Type B pancreatic cell (in vitro differentiated cells): ENCODE measurements around the gene B4GALT4. TPM values are rescaled to one million over a fixed set of nuclear protein-coding genes. Genes with fewer than 3 reads are reported as not detected.

ENCODE experiments used
- DNase-seq: peaks from one replicate; pipeline ENCODE4 v3.0.0; 2021; ENCODE audit warnings: mixed read lengths; ENCODE audit not compliant: unreplicated experiment; ENCODE audit errors: extremely low spot score
- H3K27ac Mint-ChIP-seq: 2 replicates; pipeline ENCODE4 v1.8.0; 2021; ENCODE audit warnings: mild to moderate bottlenecking, mixed read lengths
- H3K27me3 Mint-ChIP-seq: 2 replicates; pipeline ENCODE4 v1.8.0; 2021; ENCODE audit warnings: mixed read lengths
- H3K36me3 Mint-ChIP-seq: 2 replicates; pipeline ENCODE4 v1.8.0; 2021; ENCODE audit warnings: mixed read lengths
- H3K4me1 Mint-ChIP-seq: one replicate; pipeline ENCODE4 v1.8.0; 2021; ENCODE audit warnings: mixed read lengths; ENCODE audit not compliant: unreplicated experiment
- H3K4me3 Mint-ChIP-seq: 2 replicates; pipeline ENCODE4 v1.8.0; 2021; ENCODE audit warnings: mild to moderate bottlenecking, mixed read lengths
- H3K9me3 Mint-ChIP-seq: 2 replicates; pipeline ENCODE4 v1.8.0; 2021; ENCODE audit warnings: mixed read lengths
- CTCF ChIP-seq: fragments of 200-600 bp; sonication (generic); conservative IDR thresholded peaks from 2 replicates; pipeline ENCODE4 v1.5.0; 2021; ENCODE audit warnings: antibody characterized with exemption, mild to moderate bottlenecking
- total RNA-seq: library from RNA; stranded (reverse); gene quantifications from 2 replicates; pipeline ENCODE4 v1.2.1, GENCODE V29; 2021; ENCODE audit warnings: low replicate concordance

The B4GALT4 gene
- total RNA-seq, 1 donor from 2014 or later = 23.9 TPM

- Mint-ChIP-seq H3K27ac (peak overlapping the region; percentile 90), H3K27me3 (no peaks in the 10 kb centered on the region), H3K9me3 (peaks cover 4% of the 10 kb centered on the region), H3K4me3 (peak overlapping the region; percentile 70), H3K4me1 (no peaks in the 10 kb centered on the region), H3K36me3 (no peaks in the 10 kb centered on the region)
- DNase-seq = no peak
- no peak for TF ChIP-seq CTCF
Measured at GRCh38 chr3:119184796-119185570, 55.7 kb downstream of the B4GALT4 start.

- no peak for TF ChIP-seq CTCF
- no peaks in the 10 kb centered on the region for H3K27me3 Mint-ChIP-seq
- H3K9me3 Mint-ChIP-seq = peaks cover 4% of the 10 kb centered on the region
- DNase-seq = no peak
- H3K36me3 Mint-ChIP-seq = no peaks in the 10 kb centered on the region
- no peaks in the 10 kb centered on the region for H3K4me1 Mint-ChIP-seq
- no peak overlapping the region for H3K4me3 Mint-ChIP-seq
- peak overlapping the region; percentile 50 for H3K27ac Mint-ChIP-seq
Measured at GRCh38 chr3:119184111-119184510, 56.6 kb downstream of the B4GALT4 start.

GRCh38 chr3:119181765-119182164 lies 58.9 kb downstream of the B4GALT4 start:
- peaks cover 3% of the 10 kb centered on the region for H3K27me3 Mint-ChIP-seq
- DNase-seq = no peak
- peak overlapping the region; percentile 50 for H3K27ac Mint-ChIP-seq
- no peak for TF ChIP-seq CTCF
- no peak overlapping the region for H3K4me3 Mint-ChIP-seq
- H3K36me3 Mint-ChIP-seq = no peaks in the 10 kb centered on the region
- peaks cover 10% of the 10 kb centered on the region for H3K9me3 Mint-ChIP-seq
- no peaks in the 10 kb centered on the region for H3K4me1 Mint-ChIP-seq

- Mint-ChIP-seq H3K27me3 (peaks cover 21% of the 10 kb centered on the region), H3K4me3 (no peak overlapping the region), H3K9me3 (peaks cover 6% of the 10 kb centered on the region), H3K27ac (peak overlapping the region; percentile 87), H3K36me3 (no peaks in the 10 kb centered on the region), H3K4me1 (peaks cover 7% of the 10 kb centered on the region)
- no peak for TF ChIP-seq CTCF
- no peak for DNase-seq
Measured at GRCh38 chr3:119177321-119177720, 63.4 kb downstream of the B4GALT4 start.

- peaks cover 6% of the 10 kb centered on the region for H3K9me3 Mint-ChIP-seq
- H3K4me3 Mint-ChIP-seq = peak overlapping the region; percentile 35
- no peak for DNase-seq
- H3K36me3 Mint-ChIP-seq = no peaks in the 10 kb centered on the region
- peak overlapping the region; percentile 87 for H3K27ac Mint-ChIP-seq
- peaks cover 7% of the 10 kb centered on the region for H3K4me1 Mint-ChIP-seq
- TF ChIP-seq CTCF = no peak
- peaks cover 21% of the 10 kb centered on the region for H3K27me3 Mint-ChIP-seq
Measured at GRCh38 chr3:119176778-119177177, 63.9 kb downstream of the B4GALT4 start.
